ENCODE data around the gene SESN1. TPM values are rescaled to one million over a fixed set of nuclear protein-coding genes. Genes with fewer than 3 reads are reported as not detected.

Gene SESN1
- polyA plus RNA-seq, 1 donor from 2014 or later, result 11.1 TPM

DNA sequence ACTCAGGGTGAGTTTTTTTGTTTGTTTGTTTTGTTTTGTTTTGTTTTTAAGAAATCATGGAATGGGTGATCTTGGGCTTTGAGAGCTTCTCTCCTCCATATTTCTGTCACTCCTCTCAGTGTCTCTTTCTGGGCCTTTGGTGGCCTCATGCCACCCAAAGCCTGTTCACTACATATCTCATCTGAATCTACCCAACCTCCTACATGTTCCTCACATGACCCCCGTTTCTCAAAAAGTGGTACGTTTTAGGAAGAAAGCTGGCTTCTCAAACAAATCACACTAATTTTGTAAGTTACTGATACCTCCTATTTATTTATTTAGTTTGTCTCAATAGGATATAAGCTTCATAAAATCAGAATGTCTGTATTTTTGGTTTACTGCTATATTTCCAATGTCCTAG, 80.0 kb downstream of the SESN1 start:
- H3K27me3 Mint-ChIP-seq, result no peaks in the 10 kb centered on the region
- H3K4me3 Mint-ChIP-seq, result no peak overlapping the region
- H3K27ac Mint-ChIP-seq, result peak overlapping the region in 1 of 3 donors; percentile 47
- H3K9me3 Mint-ChIP-seq, result no peaks in the 10 kb centered on the region
- H3K36me3 Mint-ChIP-seq, result no peaks in the 10 kb centered on the region
- peaks cover 25 to 40% (median 33%) of the 10 kb centered on the region in 3 donors for H3K4me1 Mint-ChIP-seq

DNA sequence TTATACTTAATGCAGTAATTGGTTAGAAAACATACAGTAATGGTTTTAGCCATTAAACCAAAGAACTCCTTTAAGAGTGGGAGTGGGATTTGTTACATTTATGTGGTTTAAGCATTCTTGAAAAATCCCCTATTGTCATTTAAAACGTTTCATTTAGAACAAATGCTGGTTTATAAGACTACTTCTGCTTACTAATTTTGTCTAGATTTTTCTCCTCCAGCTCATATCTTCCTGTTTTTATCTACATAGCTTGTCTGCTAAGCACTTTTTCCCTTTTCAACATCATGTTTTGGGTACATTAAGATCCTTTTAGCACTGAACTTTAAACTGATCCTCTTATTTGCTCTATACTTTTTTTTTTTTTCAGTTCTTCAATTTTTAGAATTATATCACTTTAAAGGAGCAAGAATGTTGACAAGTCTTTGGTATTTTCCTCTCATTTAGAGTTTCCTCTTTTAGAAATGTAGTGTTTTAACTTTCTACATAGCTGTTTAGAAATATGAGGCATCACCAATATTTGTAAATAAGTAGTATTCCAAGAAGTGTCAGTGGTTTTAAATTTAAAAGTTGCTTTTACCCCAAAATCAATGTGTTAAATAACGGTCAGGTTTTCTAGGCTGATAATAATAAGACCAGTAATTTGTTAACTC, 80.9 kb downstream of the SESN1 start:
- no peaks in the 10 kb centered on the region for H3K36me3 Mint-ChIP-seq
- peaks cover 27 to 40% (median 36%) of the 10 kb centered on the region in 3 donors for H3K4me1 Mint-ChIP-seq

DNA sequence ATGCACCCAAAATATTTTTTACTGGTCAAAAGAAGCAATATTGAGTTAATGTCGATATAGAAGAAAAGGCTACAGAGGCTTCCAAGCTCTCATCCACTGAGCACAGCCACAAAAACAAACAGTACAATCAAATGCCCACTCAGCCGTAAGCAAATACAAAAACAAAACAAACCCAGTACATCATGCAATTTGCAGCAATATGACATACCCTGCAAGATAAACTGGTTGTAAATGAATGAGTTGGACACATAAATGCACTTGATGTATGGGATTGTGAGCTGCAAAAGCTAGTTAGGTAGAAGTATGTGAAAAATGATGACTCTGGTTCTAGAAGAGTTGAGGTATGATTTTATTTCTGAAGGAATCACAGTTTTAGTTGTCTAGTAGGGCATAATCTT, 83.9 kb downstream of the SESN1 start:
- H3K9me3 Mint-ChIP-seq, result no peaks in the 10 kb centered on the region
- H3K27me3 Mint-ChIP-seq, result no peaks in the 10 kb centered on the region
- no peaks in the 10 kb centered on the region for H3K36me3 Mint-ChIP-seq
- peaks cover 45 to 59% (median 52%) of the 10 kb centered on the region in 3 donors for H3K4me1 Mint-ChIP-seq
- H3K4me3 Mint-ChIP-seq, result peak overlapping the region in 2 of 4 donors; percentile 14 to 15
- H3K27ac Mint-ChIP-seq, result peak overlapping the region in 1 of 3 donors; percentile 98

More for the DNA sequence above, 80.9 kb downstream of the SESN1 start:
- H3K9me3 Mint-ChIP-seq, result no peaks in the 10 kb centered on the region
- peak overlapping the region in 3 of 4 donors; percentile 53 to 89 (median 84) for H3K4me3 Mint-ChIP-seq
- peak overlapping the region; percentile 43 to 82 (median 60) for H3K27ac Mint-ChIP-seq
- H3K27me3 Mint-ChIP-seq, result no peaks in the 10 kb centered on the region

DNA sequence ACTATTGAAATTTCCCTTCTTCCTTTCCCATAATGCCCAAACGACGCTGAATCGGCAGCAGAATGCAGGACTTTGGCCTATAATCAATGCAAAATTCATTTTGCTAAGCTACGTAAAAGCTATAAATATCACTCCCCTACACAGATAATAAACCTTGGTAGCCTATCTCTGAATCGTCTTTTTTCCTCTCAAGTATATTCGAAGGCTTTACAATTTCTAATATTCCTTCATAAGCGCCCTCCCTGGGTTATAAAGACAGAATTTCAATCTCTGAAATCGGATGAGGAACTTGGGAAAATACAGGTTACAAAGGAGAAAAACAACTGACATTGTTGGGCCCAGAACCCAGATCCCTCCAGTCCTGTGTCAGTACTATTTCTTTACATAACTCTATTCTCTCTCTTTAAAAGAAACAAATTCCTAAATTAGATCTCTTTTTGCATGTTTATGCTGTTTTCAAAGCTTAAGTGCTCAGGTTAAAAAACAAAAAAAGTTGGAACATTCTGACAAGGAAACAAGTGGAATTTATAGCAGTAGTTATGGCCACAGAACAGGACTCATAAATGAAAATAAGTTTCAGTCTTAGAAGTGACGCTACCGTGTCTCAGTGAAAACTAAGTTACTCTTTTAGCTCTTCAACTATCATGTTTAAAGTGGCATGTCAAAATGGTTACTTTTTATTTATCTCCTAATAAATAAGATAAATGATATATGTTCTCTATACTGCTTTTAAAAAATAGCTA, 84.5 kb downstream of the SESN1 start:
- peak overlapping the region; percentile 96 to 97 (median 96) for H3K4me3 Mint-ChIP-seq
- H3K27me3 Mint-ChIP-seq, result no peaks in the 10 kb centered on the region
- H3K9me3 Mint-ChIP-seq, result no peaks in the 10 kb centered on the region
- peak overlapping the region; percentile 71 to 98 (median 94) for H3K27ac Mint-ChIP-seq
- no peaks in the 10 kb centered on the region for H3K36me3 Mint-ChIP-seq
- H3K4me1 Mint-ChIP-seq, result peaks cover 45 to 61% (median 48%) of the 10 kb centered on the region in 3 donors

DNA sequence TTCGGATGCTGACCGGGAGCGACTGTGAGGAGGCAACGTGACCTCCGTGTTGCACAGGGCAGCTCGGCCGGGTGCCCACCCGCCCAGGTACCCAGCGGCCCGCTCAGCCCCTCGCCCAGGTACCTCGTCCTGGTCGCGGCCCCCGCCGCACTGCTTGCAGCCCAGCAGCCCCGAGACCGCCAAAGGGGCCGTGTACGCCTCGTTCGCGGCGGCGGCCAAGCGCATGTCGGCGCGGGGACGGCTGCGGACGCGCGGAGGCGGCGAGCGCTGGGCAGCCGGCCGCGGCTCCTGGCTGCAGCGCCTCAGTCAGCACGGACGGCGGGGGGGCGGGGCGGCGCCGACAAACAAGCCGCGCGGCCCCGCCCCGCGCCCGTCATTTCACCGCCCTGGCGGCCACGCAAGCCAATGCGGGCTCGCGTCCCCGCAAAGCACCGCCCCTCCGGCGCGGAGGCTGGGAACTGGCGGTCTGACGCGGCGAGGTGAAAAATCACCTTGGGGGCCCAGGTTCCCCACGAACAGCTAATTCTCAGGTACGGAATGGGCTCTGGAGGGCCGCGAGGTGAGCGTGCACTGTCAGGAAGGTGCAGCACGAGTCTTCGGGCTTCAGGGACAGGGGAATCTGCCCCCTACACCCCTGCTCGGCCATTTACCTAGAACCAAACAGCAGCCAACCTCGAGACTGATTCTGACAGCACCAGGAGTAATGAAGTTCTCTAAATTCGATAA, 85.2 kb downstream of the SESN1 start:
- Mint-ChIP-seq H3K9me3 (no peaks in the 10 kb centered on the region), H3K27ac (peak overlapping the region; percentile 83 to 98 (median 94)), H3K27me3 (no peaks in the 10 kb centered on the region), H3K4me1 (peaks cover 42 to 61% (median 44%) of the 10 kb centered on the region in 3 donors), H3K36me3 (no peaks in the 10 kb centered on the region), H3K4me3 (peak overlapping the region; percentile 96 to 97 (median 96))

DNA sequence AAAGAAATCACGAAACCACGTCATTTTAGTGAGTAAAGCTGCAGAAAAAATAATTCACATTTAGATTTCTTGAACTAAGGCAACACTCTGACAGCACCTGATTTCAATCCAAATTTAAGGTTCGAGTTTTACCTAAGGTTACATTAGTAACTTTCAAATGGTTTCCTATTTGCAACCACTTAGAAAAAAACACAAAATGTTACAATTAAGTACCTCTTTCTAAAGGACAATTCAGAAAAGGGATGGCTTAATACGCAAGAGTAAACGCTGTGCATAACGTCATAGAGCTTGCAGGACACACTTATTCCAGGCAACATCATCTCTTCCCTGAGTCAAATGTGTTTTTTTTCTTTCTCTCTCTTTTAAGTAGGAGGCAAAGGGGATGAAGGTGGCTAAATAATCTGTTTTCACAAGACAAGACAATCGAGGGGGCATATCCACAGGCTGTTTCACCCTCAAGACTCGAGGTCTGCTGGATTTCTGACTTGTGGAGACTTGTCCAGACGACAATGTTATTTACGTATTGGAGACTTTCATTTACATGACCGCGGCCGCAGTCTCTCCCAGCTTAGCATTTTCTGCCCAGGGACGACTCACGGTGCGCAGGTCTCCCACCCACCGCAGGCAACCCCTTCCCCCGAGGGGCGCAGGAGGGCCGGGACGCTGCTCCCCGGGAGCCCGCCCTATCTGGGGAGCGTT, 86.0 kb downstream of the SESN1 start:
- Mint-ChIP-seq H3K4me3 (peak overlapping the region; percentile 90 to 97 (median 96)), H3K27me3 (no peaks in the 10 kb centered on the region), H3K36me3 (no peaks in the 10 kb centered on the region), H3K27ac (peak overlapping the region; percentile 83 to 95 (median 95)), H3K4me1 (peaks cover 38 to 57% (median 41%) of the 10 kb centered on the region in 3 donors), H3K9me3 (no peaks in the 10 kb centered on the region)

DNA sequence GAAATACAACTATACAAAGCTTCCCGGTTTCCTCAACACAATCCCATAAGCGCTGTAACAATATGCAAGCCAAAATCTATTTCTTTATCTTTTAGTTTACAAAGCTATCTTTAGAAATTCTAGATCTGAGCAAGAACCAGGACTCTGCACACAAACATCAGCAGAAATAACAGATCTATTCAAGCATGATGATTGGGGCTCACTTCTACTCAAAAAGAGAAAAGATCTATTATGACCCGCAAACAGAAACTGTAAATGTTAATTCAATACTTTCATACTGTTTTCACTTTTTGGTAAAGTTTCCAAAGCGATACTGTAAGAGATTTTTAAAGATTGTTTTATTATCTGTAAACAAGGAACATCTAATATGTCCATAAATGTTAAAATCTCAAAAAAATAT, 86.6 kb downstream of the SESN1 start:
- H3K36me3 Mint-ChIP-seq, result no peaks in the 10 kb centered on the region

DNA sequence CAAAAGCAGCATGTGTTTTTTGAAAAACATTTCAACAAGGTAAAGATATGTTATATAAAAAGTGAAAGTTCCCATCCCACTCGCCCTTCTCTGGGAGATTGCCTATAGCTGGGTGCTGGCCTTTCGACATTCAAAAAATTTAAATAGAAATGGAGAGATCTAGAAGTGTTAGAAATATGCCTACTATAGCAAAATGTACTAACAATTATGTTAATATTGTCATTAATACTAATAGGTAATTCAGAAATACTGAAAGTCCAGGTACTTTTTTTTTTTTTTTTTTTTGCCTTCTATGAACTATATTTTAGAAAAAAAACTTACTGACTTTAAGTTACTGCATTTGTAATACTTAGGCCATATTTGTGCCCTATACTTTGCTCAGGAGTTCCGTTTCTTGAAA, 87.1 kb downstream of the SESN1 start:
- Mint-ChIP-seq H3K27me3 (no peaks in the 10 kb centered on the region), H3K4me1 (peaks cover 31 to 48% (median 34%) of the 10 kb centered on the region in 3 donors), H3K4me3 (peak overlapping the region in 2 of 4 donors; percentile 96 to 97), H3K36me3 (no peaks in the 10 kb centered on the region), H3K9me3 (no peaks in the 10 kb centered on the region), H3K27ac (peak overlapping the region in 2 of 3 donors; percentile 63 to 76)

More for the DNA sequence above, 86.6 kb downstream of the SESN1 start:
- no peaks in the 10 kb centered on the region for H3K27me3 Mint-ChIP-seq
- H3K4me3 Mint-ChIP-seq, result peak overlapping the region; percentile 85 to 97 (median 93)
- H3K4me1 Mint-ChIP-seq, result peaks cover 35 to 53% (median 36%) of the 10 kb centered on the region in 3 donors
- H3K27ac Mint-ChIP-seq, result peak overlapping the region in 1 of 3 donors; percentile 63
- no peaks in the 10 kb centered on the region for H3K9me3 Mint-ChIP-seq

DNA sequence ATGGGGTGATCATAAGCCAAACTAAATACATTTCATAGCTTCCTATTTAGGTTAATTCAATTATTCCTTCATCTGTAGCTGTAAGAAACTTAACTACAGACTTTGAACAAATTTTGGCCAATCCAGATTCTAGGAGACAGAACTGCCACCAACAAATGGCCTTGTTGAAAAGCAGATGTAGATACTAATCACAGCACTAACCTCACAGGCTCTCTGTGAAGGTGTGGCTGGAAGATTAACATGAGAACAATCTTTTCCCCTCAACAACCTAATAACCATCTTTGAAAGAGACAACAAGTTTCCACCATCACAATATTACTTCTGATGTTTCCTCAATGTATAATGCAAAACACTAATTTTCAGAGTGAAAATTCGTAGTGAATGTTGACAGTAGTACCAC, 87.8 kb downstream of the SESN1 start:
- Mint-ChIP-seq H3K9me3 (no peaks in the 10 kb centered on the region), H3K27me3 (no peaks in the 10 kb centered on the region), H3K4me3 (peak overlapping the region in 2 of 4 donors; percentile 6 to 96), H3K27ac (peak overlapping the region in 2 of 3 donors; percentile 7 to 34), H3K4me1 (peaks cover 32 to 48% (median 34%) of the 10 kb centered on the region in 3 donors), H3K36me3 (no peaks in the 10 kb centered on the region)

DNA sequence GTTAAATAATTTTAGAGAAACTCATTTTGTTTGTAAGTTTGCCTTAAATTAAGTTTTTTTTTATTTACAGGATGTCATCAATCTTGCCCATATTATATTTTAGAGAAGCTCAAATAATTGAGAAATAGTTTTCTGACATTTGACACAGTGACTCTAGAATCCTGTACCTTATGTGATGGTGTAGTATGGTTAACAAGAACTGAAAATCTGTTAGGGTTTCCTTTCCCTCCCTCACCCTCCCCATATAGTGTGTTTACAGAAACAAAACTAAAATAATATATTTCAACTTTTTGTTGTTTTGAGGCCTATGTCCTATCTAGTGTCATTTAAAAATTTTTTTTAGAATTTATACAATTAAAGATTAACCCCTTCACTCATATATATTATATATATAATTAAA, 91.8 kb downstream of the SESN1 start:
- no peak overlapping the region for H3K27ac Mint-ChIP-seq
- H3K27me3 Mint-ChIP-seq, result no peaks in the 10 kb centered on the region
- H3K9me3 Mint-ChIP-seq, result no peaks in the 10 kb centered on the region
- H3K36me3 Mint-ChIP-seq, result peaks cover 6% of the 10 kb centered on the region
- peaks cover 16 to 31% (median 19%) of the 10 kb centered on the region in 3 donors for H3K4me1 Mint-ChIP-seq
- no peak overlapping the region for H3K4me3 Mint-ChIP-seq

DNA sequence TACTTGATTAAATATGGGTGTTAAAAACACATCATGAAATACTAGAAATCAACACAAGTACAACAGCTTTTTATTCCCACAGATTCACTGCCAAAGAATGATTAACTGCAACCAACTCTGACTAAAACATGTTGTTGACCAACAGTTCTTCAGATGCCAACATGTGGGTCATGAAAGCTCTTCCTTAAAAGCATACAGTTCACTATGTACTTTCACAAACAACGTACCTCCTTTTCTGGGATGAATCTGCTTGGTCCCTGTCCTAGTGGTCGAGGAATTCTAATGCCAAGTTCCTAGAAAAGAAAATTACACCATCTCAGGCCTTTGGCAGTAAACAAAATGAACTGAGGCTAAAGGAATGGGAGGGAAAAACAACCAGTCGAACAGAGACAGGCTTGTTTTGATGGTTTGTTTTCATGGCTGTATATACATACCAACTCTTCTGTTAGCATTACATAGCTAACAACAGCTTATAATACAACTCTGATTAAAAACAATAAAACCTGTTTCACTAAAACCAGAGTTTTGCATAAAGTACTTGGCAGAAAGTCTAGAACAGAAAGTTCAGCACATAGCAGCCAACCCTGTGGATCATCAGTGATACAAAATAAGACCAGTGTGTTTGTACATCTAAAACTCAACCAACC, 92.5 kb downstream of the SESN1 start:
- Mint-ChIP-seq H3K4me1 (peaks cover 10 to 24% (median 14%) of the 10 kb centered on the region in 3 donors), H3K4me3 (no peak overlapping the region), H3K27me3 (no peaks in the 10 kb centered on the region), H3K9me3 (no peaks in the 10 kb centered on the region), H3K36me3 (peaks cover 6% of the 10 kb centered on the region), H3K27ac (no peak overlapping the region)

DNA sequence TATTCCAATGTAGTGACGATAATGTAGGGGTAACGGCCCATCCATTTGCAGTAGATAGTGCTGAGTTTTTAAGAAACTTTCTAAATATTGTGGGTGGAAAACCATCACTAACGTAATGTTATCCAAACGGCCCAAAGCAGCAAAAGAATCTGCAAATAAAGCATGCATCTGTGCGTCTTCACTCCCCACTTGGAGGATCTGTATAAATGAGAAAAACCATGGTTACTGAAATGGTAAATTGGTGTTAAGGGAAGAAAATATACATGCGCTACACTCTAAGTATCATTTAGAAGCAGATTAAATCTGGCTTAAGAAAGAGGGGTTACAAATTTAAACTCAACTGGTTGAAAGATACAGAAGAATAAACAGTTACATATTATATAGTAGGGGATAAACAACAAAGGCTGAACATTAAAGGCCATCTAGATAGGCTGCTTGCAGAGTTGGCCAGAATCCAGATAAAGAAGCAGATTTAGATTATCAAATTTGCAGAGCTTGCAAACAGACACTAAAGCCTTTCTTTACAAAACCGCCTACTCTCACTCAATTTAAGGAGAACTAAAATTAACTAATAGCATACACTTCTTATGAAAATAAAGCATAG, 93.3 kb downstream of the SESN1 start:
- Mint-ChIP-seq H3K27ac (no peak overlapping the region), H3K4me3 (no peak overlapping the region), H3K36me3 (peaks cover 6% of the 10 kb centered on the region)

DNA sequence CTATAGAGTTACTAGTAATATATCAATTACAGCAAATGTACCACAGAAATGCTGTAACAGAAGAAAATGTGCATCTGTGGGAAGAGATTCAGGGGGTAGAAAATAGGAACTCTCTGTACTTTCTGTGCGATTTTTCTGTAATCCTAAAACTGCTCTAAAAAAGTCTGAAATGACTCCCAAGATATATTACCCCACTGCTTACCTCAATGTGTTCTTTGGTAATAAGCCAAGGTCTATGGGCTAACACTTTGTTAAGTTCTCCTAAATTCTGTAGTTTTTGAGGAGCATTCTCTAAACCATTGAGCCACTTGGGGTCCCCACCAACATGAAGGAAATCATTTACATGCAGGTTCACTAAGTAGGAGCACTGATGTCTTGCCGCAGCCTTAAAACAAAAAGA, 94.4 kb downstream of the SESN1 start:
- Mint-ChIP-seq H3K36me3 (peaks cover 6% of the 10 kb centered on the region), H3K4me1 (peaks cover 2 to 14% (median 11%) of the 10 kb centered on the region in 3 donors), H3K4me3 (no peak overlapping the region), H3K27ac (no peak overlapping the region), H3K27me3 (no peaks in the 10 kb centered on the region), H3K9me3 (no peaks in the 10 kb centered on the region)

More for the DNA sequence above, 93.3 kb downstream of the SESN1 start:
- Mint-ChIP-seq H3K27me3 (no peaks in the 10 kb centered on the region), H3K4me1 (peaks cover 2 to 18% (median 11%) of the 10 kb centered on the region in 3 donors), H3K9me3 (no peaks in the 10 kb centered on the region)

DNA sequence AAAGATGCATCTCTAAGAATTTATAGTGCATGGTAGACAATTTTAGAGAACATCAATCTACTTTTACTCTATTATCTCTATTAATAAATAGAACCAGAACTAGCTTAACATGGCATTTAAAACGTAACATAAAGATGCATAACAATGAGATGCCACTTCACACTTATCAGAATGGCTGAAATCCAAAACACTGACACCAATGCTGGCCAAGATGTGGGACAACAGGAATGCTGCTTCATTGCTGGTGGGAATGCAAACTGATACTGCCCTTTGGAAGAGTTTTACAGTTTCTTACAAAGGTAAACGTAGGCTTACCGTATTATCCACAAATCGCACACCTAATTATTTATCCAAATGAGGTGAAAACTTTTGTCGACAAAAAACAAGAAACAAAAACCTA, 95.2 kb downstream of the SESN1 start:
- Mint-ChIP-seq H3K36me3 (peaks cover 6% of the 10 kb centered on the region), H3K9me3 (no peaks in the 10 kb centered on the region), H3K4me3 (no peak overlapping the region), H3K4me1 (peaks cover 2 to 9% (median 9%) of the 10 kb centered on the region in 3 donors), H3K27ac (no peak overlapping the region), H3K27me3 (no peaks in the 10 kb centered on the region)

All from IgD-negative memory B cell (primary cell).